WERI-Rb-1 (cell line): Measurements from ENCODE around the gene PHACTR3.

Experiments
- DNase-seq: peaks from one replicate; pipeline ENCODE4 v3.0.0-alpha.2; 2020
- H3K27ac ChIP-seq: fragments of 250-450 bp; sonication (Bioruptor Pico); 2 replicates; pipeline ENCODE4 v1.5.1; 2020; ENCODE audit warnings: mild to moderate bottlenecking, moderate library complexity
- H3K27me3 ChIP-seq: fragments of 250-450 bp; sonication (Bioruptor Pico); 2 replicates; pipeline ENCODE4 v1.5.1; 2021; ENCODE audit warnings: mild to moderate bottlenecking, low read depth, moderate library complexity; ENCODE audit not compliant: insufficient read depth, severe bottlenecking
- H3K36me3 ChIP-seq: fragments of 250-450 bp; sonication (Bioruptor Pico); 2 replicates; pipeline ENCODE4 v1.5.1; 2020; ENCODE audit warnings: mild to moderate bottlenecking, moderate library complexity
- H3K4me3 ChIP-seq: 2 replicates; pipeline ENCODE4 v1.5.1; 2011; ENCODE audit warnings: low read depth, mild to moderate bottlenecking, control low read depth, low read length
- H3K9me3 ChIP-seq: fragments of 250-450 bp; sonication (Bioruptor Pico); 2 replicates; pipeline ENCODE4 v1.5.1; 2021; ENCODE audit warnings: mild to moderate bottlenecking, moderate library complexity; ENCODE audit not compliant: severe bottlenecking
- CTCF ChIP-seq: IDR thresholded peaks from 2 replicates; pipeline ENCODE4 v1.5.1; 2011; ENCODE audit warnings: low read depth, mild to moderate bottlenecking, control low read depth, inconsistent platforms, low read length

PHACTR3 gene

GRCh38 chr20:59858425-59858824 lies 254.1 kb downstream of the PHACTR3 start:
- Histone ChIP-seq H3K4me3 (no peak overlapping the region), H3K36me3 (no peaks in the 10 kb centered on the region), H3K27ac (no peak overlapping the region), H3K9me3 (no peaks in the 10 kb centered on the region), H3K27me3 (peaks cover 39% of the 10 kb centered on the region)
- no peak for TF ChIP-seq CTCF
- DNase-seq, result no peak

DNA sequence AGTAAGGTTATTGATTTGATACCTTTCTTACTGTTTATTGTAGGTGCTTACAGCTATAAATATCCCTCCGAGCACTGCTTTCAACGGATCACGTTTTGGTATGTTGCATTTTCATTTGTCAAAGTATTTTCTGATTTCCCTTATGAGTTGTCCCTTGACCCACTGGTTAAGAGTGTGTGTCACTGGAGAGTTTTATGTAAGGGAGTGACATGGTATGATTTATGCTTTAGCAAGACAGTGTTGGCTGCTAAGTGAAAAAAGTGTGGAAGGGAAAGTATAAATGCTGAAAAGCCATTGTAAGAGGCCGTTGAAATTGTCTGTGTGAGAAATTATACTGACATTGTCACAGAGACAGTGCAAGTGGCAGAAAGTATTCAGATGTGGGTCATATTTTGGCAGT lies 257.1 kb downstream of the PHACTR3 start:
- DNase-seq, result no peak
- H3K9me3 ChIP-seq, result no peaks in the 10 kb centered on the region
- no peak overlapping the region for H3K27ac ChIP-seq
- no peak for TF ChIP-seq CTCF
- no peak overlapping the region for H3K4me3 ChIP-seq
- H3K36me3 ChIP-seq, result no peaks in the 10 kb centered on the region
- peaks cover 29% of the 10 kb centered on the region for H3K27me3 ChIP-seq

DNA sequence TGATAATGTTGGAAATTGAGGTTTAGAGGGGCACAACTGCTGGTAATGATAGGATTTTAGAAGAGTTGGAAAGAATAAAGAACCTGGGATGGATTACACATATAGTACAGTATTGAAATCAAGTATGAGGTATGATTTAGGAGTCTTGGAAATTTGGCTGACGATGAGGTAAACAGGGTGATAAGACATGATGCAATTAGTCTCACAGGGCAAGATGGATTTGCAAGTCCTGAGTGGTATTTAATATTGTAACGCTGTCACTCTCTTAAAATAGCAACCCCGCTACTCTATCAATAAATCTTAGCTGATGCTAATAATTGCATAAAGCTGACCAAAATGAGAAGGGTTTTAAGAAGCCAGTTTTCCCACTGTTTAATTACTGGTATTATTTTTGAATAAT lies 258.7 kb downstream of the PHACTR3 start:
- Histone ChIP-seq H3K4me3 (no peak overlapping the region), H3K9me3 (no peaks in the 10 kb centered on the region), H3K27me3 (peaks cover 32% of the 10 kb centered on the region), H3K27ac (no peak overlapping the region), H3K36me3 (no peaks in the 10 kb centered on the region)
- TF ChIP-seq CTCF, result no peak
- no peak for DNase-seq

DNA sequence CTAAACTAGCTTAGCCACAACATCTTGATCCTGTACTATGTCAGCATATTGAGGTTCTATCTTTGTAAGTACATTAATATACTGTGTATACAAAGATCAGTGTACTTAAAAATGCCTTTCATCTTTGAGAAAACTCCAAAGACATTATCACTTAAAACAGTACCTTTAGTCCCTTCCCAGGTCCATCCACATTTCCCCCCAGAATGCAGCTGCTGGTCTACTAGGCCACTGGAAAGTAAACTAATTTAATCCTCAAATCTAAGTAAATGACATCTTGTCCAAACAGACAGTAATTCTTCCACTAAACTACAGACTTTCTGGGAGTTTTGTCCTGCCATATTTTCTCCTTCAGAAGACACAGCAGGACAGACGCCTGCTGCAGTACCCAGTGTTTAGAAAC lies 260.4 kb downstream of the PHACTR3 start:
- TF ChIP-seq CTCF, result no peak
- Histone ChIP-seq H3K4me3 (no peak overlapping the region), H3K27ac (no peak overlapping the region), H3K36me3 (no peaks in the 10 kb centered on the region), H3K27me3 (peaks cover 40% of the 10 kb centered on the region), H3K9me3 (no peaks in the 10 kb centered on the region)
- no peak for DNase-seq

- DNase-seq, result no peak
- no peak for TF ChIP-seq CTCF
Observed at GRCh38 chr20:59866338-59866737, 262.0 kb downstream of the PHACTR3 start.

DNA sequence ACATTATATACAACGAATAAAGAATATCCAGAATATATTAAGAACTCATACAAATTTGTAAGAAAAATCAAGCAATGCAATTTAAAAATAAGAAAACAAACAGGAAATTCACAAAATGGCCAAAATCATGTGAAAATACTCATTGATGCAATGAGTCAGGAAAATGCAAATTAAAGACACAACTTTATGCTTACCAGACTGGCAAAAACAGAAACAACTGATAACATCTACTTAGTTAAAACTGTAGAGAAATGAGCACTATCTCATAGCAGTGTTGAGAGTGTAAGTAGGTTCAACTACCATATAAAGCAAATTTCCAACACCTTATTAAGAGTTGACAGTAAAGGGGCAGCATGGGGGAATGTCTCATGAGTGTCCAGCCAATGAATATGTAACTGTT lies 266.8 kb downstream of the PHACTR3 start:
- TF ChIP-seq CTCF, result no peak
- Histone ChIP-seq H3K27ac (no peak overlapping the region), H3K4me3 (no peak overlapping the region), H3K27me3 (peaks cover 31% of the 10 kb centered on the region), H3K36me3 (no peaks in the 10 kb centered on the region), H3K9me3 (no peaks in the 10 kb centered on the region)
- no peak for DNase-seq

More at GRCh38 chr20:59866338-59866737, 262.0 kb downstream of the PHACTR3 start:
- Histone ChIP-seq H3K9me3 (no peaks in the 10 kb centered on the region), H3K36me3 (no peaks in the 10 kb centered on the region), H3K27ac (no peak overlapping the region), H3K27me3 (peaks cover 36% of the 10 kb centered on the region), H3K4me3 (no peak overlapping the region)
